Ammon's horn (tissue), 1 donor: Measurements from ENCODE around the gene CORT.
"Not testable (repeated sequence)": the region's sequence is repeated elsewhere in the genome, so short reads cannot be mapped to it uniquely, and the experiment has no call there.

ENCODE experiments used
- DNase-seq: peaks from one replicate; pipeline ENCODE4 v3.0.0-alpha.2; 2016; ENCODE audit warnings: low spot score

Gene CORT

DNA sequence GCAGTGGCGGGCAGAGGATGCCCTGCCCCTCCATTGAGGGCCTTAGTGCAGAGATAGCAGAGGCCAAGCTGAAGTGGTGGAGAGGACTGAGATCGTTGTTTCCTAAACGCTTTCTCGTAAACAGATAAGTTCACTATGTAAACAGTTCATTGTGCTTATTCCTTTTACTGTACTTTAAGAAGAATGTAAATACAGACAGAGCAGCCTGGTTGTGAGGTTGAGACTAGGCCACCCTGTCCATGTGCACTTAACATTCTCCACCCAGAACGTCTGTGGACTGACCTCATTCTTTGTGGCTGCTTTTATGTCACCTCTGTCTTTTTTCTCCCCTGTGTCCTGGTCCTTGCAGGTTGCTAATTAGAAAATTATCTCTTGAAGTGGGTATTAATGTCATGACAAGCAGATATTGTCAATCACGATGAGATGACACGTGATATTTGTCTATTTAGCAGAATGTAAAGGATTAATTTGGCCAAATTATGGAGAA is 11.1 kb upstream of the CORT start:
- no peak for DNase-seq

DNA sequence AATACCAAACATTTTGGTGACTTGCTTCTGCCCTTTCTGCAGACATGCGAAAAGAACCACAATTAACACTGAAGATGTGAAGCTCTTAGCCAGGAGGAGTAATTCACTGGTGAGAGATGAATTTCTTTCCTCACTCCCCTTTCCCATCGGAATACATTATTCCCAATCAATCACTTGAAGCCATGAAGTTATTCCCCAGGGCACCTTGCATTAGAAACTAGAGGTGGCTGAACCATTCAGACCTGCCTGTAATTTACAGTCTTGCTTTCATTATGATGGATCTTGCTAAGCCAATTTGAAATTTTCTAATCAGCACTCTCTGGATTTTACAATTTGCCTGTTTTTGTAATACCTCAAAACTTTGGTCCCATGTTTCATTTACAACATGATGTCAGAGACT is 9.5 kb upstream of the CORT start:
- DNase-seq = no peak

DNA sequence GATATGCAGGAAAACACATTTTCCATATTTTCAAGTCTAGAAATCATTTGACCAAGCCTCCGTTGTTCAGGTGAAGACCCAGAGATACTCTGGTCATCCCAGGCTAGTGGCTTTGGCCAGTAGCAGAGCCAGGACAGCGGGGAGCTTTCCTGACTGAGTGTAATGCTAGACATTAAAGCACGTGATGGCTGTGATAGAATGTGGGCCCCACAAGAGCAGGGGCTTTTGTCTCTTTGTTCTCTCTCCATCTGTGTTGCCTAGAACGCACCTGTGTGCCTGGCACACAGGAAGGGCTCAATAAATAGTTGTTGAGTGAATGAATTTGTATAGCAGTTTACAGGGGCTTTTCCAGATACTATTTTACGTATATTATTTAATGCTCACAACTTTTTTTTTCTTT is 9.0 kb upstream of the CORT start:
- DNase-seq = no peak

DNA sequence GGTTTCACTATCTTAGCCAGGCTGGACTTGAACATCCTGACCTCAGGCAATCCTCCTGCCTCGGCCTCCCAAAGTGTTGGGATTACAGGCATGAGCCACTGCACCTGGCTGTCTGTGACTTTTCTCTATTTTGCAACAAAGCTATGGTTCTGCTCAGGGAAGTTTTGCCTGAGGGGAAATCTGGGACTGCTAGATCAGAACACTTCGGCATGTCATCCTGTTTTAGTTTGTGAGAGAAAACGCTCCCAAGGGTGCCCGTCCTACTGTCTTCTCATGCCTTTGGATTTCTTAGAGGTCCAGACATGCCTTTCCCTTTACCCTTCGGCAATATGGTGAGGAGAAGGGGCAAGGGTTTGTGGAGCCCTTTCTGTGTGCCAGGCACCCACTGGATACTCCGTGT is 5.6 kb upstream of the CORT start:
- no peak for DNase-seq

DNA sequence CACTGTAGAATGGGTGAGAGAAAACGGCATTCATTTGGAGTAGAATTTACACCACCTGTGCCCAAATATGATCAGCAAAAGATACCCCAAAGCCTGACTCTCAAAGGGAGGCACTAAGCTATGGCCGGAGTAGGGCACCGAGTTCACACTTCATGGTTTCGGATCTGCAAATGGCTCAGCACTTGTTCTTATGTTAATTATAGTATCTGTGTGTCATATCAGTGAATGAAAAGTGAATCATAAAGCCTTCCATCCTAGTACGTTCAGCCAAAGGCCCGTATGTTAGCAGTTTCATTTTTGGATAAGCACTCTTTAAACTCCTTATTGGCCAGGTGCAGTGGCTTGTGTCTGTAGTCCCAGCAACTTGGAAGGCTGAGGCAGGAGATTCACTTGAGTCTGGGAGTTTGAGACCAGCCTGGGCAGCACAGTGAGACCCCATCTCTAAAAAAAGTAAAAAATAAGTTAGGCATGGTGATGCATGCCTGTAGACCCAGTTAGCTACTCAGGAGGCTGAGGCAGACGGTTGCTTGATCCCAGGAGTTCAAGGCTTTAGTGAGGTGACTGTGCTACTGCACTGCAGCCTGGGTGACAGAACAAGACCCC is 4.9 kb upstream of the CORT start:
- DNase-seq = no peak

DNA sequence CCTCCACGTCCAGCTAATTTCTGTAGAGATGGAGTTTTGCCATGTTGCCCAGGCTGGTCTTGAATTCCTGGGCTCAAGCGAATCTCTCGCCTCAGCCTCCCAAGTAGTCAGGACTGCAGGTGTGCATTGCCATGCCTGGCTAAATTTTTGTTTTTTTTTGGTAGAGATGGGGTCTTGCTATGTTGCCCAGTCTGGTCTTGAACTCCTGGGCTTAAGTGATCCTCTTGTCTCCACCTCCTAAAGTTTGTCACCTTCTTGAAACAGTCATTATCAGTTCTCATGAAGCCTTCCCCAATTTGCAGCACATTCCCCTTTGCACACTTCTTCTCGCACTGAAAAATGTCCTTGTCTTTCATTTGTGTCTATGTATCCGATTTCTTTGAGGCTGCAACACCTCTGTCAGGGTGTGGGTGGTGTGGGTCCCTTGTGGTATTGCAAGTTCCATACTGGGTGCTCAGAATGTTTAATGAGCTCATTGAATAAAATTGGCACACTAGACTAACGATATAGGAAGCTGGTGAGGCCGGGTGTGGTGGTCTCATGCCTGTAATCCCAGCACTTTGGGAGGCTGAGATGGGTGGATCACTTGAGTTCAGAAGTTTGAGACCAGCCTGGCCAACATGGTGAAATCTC is 2.9 kb upstream of the CORT start:
- DNase-seq = no peak

DNA sequence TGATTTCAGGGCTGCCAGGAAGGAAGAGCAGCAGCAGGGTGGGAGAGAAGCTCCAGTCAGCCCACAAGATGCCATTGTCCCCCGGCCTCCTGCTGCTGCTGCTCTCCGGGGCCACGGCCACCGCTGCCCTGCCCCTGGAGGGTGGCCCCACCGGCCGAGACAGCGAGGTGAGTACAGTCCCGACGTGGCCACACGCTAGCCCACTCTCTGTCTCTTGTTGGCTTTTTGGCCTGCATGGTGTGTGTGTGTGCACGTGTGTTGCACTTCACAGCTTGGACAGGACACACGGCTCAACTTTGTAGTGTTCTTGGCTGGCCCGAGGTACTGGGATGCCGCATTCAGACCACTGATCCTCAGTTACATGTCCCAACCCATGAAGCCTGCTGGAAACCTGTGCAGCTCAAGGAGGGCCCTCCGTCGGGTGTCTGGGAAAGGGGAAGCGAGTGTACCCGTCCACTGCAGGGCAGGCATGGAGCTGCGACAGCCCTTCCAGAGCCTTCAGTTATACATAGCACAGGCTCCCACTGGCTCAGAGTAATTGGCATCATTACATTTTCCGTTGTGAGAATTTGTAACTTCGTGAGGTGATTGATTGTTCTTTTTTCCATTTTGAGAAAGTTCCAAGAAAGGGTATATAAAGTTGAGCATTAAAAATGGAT is 454 bp downstream of the CORT start:
- no peak for DNase-seq

DNA sequence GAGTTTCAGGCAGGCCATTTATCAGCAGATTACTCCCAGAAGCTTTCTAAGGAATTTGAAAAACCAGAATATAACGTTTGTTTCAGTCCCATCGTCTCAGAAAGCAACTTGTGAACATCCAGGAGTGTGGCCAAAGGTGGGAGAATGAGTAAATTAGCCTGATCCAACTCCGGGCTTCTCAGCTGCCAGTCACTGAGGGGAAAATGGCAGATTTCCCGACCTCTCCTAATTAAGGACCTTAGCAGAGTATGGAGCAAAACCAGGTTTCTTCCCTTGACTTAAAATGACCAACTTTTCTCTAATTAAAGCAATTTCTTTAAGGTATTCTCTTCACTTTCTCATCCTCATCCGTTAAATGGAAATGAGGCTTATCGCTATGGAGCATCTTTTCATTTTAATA is 1.0 kb downstream of the CORT start:
- DNase-seq = no peak

DNA sequence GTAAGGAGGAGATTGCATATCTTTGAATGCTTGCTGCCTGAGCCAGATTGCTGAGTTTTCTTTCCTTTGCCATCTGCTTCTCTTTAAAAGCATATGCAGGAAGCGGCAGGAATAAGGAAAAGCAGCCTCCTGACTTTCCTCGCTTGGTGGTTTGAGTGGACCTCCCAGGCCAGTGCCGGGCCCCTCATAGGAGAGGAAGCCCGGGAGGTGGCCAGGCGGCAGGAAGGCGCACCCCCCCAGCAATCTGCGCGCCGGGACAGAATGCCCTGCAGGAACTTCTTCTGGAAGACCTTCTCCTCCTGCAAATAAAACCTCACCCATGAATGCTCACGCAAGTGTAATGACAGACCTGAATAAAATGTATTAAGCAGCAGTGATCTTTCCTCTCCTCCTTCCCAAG is 1.5 kb downstream of the CORT start:
- DNase-seq = no peak

DNA sequence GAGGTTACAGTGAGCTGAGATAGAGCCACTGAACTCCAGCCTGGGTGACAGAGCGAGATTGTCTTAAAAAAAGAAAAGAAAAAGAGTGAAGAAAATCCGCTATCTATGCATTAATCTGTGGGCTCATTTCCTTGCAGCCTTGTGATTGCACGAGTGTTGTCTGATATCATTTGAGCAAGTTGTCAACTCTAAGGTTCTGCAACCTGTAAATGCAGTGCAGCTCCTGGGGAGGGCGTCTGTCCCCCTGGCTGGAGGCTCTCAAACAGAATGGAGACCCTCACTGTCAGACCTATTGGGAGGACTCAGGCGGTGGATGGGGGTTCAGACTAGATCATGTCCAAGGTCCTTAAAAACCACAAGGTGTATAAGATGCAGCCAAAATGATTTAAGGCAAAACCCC is 6.2 kb downstream of the CORT start:
- no peak for DNase-seq

DNA sequence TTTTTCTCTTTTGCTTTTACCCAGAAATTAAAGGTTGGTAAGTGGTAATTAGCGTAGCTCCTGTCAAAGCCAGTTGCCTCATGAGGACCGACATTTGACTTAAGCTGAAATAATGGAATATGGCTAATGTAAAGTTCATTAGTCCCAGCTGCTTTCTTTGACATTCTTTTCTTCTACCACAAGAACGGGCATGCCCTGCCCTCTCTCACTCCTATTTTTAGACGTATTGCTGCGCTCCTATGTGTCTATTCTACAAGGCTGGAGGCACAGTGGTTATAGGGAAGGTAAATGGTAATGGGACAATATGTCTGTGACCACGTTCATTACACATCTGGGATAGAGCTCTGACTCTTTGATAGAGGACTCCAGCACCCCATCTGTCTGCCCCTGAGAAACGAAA is 6.8 kb downstream of the CORT start:
- no peak for DNase-seq

DNA sequence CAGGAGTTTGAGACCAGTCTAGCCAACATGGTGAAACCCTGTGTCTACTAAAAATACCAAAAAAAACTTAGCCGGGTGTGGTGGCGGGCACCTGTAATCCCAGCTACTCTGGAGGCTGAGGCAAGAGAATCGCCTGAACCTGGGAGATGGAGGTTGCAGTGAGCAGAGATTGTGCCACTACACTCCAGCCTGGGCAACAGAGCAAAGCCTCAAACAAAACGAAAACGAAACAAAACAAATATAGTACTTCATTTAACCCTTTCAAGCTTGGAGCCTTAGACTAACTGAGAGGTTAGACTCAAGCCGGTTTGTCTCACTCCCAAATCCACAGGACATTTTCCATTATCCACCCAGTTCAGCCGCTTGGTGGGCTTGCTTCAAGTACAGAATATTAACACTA is 7.6 kb downstream of the CORT start:
- not testable (repeated sequence) for DNase-seq

DNA sequence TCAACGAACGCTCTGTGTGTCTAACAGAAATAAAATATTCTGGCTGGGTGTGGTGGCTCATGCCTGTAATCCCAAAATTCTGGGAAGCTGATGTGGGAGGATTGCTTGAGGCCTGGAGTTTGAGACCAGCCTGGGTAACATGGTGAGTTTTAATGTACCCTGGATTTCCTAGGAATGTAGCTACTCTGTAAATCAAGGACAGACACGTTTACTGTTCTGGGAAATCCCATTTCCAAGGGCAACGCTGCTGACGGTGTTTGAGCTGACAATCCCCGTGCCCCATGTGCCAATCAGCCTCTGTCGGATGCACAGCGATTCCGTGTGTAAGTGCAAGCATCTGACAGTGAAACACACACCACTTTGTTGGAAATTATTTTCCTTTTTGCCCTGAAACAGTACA is 8.0 kb downstream of the CORT start:
- no peak for DNase-seq

DNA sequence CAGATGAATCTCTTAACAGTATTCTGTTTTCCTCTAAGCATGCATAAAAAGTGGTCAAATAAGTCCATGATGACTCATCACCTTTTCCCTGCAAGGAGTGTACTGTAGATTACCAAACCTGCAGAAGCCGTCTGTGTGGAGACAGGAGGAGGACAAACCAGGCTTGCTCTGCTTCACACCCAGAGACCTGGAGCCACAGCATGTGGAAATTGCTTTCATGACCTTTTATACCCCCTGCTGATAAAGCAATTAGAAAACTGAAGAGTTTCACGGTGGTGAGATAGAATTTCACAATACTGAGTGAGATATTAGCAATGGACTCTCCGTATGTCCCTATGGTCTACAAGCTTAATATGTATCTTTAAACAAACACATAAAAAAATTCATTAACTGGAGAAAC is 9.4 kb downstream of the CORT start:
- no peak for DNase-seq

DNA sequence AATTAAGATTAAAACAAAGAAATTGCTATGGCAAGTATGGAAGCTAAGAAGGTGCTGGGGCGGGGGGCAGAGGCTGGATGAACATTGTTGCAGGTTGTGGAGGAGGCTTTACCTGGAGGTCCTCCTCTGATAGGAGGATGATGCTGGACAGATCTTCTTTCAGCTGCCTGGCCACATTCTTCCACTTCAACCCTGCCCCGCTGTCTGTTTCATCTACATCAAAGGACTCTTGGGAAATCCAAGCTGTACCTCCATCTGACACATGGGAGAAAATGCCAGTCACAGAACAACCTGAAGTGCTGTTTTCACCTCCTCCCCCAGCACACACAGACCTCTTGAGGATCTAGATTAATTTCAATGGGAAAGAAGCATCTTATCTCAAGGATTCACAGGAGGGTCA is 17.2 kb downstream of the CORT start:
- DNase-seq = no peak

DNA sequence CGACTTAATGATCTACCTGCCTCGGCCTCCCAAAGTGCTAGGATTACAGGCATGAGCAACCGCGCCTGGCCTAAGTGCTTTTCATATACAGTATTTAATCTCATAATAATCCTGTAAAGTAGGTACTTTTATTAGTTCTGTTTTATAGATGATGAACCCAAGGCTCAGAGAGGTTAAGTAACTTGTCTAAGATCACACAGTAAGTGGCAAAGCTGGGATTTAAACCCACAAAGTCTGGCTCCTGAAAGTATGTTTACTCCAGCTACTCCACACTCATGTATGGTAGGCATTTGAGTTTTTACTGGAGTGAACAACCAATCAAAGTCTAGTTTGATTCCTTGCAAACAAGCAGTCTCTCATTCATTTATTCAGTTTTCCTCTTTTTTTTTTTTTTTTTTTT is 20.2 kb downstream of the CORT start:
- no peak for DNase-seq

DNA sequence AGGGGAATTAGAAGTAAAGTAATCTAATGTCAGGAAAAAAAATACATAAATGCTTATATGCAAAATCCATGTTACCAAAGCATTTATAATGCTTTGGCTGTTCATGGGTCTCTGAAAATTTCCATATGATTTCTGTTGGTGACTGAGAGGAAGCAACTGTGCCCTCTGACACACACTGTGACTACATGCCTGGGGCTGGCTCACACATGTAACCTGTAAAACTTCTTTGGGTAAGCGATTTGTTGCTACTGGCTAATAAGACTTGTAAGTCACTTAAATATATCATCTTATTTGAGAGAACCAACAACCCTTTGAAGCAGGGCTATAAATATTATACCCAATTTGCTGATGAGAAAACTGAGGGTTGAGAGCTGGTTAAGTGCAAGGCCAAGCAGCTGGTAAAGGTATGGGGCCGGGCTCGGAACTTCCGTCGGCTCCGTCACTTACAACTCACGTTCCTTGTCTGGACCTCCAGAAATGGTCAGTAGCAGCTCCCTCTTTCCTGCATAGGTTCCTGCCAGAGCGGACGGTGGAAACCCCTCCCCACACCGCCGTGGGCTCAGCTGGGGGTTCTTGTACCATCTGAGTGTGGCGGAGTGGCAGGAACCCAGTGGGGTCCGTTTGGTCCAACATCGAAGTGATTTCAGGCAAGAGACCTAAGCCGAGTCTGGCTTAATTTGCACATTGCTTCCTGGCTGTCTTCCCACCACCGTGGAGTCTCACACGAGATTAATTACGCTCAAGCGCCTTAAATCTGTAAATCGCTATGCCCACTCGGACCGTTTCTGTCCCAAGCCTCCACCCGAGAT is 21.8 kb downstream of the CORT start:
- no peak for DNase-seq

DNA sequence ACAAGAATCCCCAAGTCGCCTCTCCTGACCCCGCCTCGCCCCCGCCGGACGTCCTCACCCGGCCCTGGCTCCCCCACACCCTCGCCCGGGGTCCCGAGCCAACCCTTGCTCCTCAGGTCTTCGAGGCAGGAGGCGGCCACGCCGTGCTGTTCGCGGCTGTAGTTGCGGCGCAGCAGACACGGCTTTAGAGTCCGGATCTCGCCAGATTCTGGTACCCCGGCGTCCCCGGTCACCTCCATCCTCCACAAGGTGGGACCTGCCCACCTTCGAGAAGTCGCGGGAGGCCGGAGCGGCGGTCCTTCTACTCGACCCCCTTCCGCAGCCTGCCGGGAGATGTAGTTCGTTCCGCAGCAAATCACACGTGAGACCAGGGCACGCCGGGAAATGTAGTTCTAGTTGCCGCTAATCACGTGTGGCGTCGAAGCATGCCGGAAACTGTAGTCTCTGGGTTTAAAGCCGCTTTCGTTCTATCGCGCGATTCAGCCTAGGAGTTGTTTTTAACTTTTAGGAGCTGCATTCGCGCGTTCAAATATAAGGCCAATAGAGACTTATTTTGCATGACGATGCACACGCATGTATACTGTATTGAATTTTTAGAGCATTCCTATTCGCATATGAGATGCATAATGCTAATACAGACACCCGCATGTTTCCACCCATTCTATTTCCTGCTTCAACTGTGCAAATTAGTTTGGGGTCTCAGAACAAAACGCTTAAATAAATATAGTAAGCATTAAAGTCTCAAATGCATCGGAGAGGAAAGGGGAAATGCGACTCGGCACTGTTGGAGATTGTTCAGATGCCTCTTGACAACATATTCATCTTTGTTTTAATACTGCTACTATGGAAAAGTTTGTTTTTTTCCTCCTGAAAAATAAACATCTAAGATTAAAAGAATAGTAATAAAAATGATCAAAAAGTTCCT is 22.7 kb downstream of the CORT start, which contains the start of gene DFFA:
Gene DFFA (minus strand): TSS at position 310 of the 925 bp plus-strand sequence. CDS start 71 bp downstream, at position 239.
- peak; percentile 98 for DNase-seq

DNA sequence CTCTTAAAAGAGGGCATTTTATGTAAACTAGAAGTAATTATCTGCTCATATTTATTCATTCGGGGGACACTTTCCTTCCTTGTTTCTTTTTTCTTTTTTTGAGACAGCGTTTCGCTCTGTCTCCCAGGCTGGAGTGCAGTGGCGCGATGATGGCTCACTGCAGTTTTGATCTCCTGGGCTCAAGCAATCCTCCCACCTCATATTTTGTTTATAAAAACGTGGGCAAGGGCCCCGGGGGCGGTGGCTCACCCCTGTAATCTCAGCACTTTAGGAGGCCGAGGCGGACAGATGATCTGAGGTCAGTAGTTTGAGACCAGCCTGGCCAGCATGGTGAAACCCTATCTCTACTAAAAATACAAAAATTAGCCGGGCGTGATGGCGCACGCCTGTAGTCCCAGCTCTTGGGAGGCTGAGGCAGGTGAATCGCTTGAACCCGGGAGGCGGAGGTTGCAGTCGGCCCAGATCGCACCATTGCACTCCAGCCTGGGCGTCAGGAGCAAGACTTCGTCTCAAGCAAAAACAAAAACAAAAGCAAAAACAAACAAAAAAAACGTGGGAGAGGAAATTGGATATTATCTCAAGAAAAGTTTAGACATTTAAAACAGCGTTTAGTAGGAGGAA is 23.4 kb downstream of the CORT start:
- DNase-seq = no peak

DNA sequence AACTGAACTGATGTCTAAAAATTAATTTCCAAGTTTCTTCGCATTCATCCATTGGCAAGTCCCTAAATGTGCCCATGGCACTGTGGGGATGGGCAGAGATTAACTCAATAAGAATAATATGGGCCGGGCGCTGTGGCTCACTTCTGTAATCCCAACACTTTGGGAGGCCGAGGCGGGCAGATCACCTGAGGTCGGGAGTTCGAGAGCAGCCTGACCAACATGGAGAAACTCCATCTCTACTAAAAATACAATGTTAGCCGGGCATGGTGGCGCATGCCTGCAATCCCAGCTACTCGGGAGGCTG is 24.4 kb downstream of the CORT start:
- DNase-seq = not testable (repeated sequence)
